KMS-11 (cell line): ENCODE measurements around the gene KLF13.
A peak's percentile ranks its signal among the peaks of the same experiment; 100 is the strongest.

Experiments
- H2AFZ ChIP-seq: fragments of 200-600 bp; sonication (generic); 2 replicates; pipeline ENCODE4 v1.6.1; 2016; ENCODE audit warnings: antibody characterized with exemption, mixed run types, low read depth
- H3K27ac ChIP-seq: fragments of 200-600 bp; sonication (generic); 2 replicates; pipeline ENCODE4 v1.6.1; 2016; ENCODE audit warnings: mild to moderate bottlenecking, mixed run types
- H3K27me3 ChIP-seq: fragments of 200-600 bp; sonication (generic); 2 replicates; pipeline ENCODE4 v1.6.1; 2017; ENCODE audit warnings: mild to moderate bottlenecking, low read depth, mixed run types, moderate library complexity; ENCODE audit not compliant: insufficient read depth
- H3K36me3 ChIP-seq: fragments of 200-600 bp; sonication (generic); 2 replicates; pipeline ENCODE4 v1.6.1; 2017; ENCODE audit warnings: mild to moderate bottlenecking, mixed run types; ENCODE audit not compliant: insufficient read depth
- H3K4me1 ChIP-seq: fragments of 200-600 bp; sonication (generic); 2 replicates; pipeline ENCODE4 v1.6.1; 2016; ENCODE audit warnings: mild to moderate bottlenecking, low read depth, mixed run types; ENCODE audit not compliant: poor library complexity, severe bottlenecking
- H3K4me2 ChIP-seq: fragments of 200-600 bp; sonication (generic); 2 replicates; pipeline ENCODE4 v1.7.0; 2016; ENCODE audit warnings: mild to moderate bottlenecking, mixed run types
- H3K4me3 ChIP-seq: fragments of 200-600 bp; sonication (generic); IDR thresholded peaks from 2 replicates; pipeline ENCODE4 v1.6.1; 2017; ENCODE audit warnings: low read depth, low read length, mixed read lengths; ENCODE audit not compliant: insufficient read depth
- H3K79me2 ChIP-seq: fragments of 200-600 bp; sonication (generic); 2 replicates; pipeline ENCODE4 v1.6.1; 2016; ENCODE audit warnings: low read depth, mixed run types; ENCODE audit not compliant: insufficient read depth
- H3K9ac ChIP-seq: fragments of 200-600 bp; sonication (generic); 2 replicates; pipeline ENCODE4 v1.6.1; 2016; ENCODE audit warnings: mild to moderate bottlenecking, mixed run types
- H4K20me1 ChIP-seq: fragments of 200-600 bp; sonication (generic); 2 replicates; pipeline ENCODE4 v1.6.1; 2016; ENCODE audit warnings: mild to moderate bottlenecking, mixed run types; ENCODE audit not compliant: insufficient read depth
- TF ChIP-seq, protein P1 (sequence below): fragments of 200-600 bp; sonication (generic); conservative IDR thresholded peaks from 2 replicates; pipeline ENCODE4 v1.6.1; 2017; ENCODE audit warnings: low read depth, mild to moderate bottlenecking, antibody characterized with exemption, low read length, moderate library complexity, mixed read lengths

Gene KLF13

DNA sequence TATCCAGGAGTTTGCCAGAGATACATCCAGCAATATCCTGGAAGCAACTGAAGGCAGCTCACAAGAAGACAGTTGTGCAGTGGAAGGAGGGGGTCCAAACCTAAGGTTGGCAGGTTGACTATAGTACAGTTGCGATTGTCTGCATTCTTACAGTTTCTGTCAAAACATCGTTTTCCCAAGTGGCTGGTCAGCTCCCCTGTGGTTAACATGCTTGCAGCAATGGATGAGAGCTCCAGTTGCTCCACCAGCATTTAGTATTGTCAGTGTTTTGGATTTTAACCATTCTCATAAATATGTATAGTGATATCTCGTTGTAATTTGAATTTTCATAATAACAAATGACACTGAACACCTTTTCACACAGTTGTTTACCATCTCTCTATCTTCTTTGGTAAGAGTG lies 31.5 kb downstream of the KLF13 start:
- Histone ChIP-seq H3K79me2 (peaks cover 98% of the 10 kb centered on the region), H2AFZ (no peak overlapping the region), H3K4me2 (peak overlapping the region; percentile 20; the same call in 1 of the 2 replicates), H3K9ac (no peak overlapping the region; the same call in 1 of the 2 replicates), H3K4me1 (peaks cover 97% of the 10 kb centered on the region), H3K4me3 (no peak overlapping the region), H3K36me3 (peaks cover 4% of the 10 kb centered on the region; the same call in 1 of the 2 replicates), H4K20me1 (no peaks in the 10 kb centered on the region; the same call in 1 of the 2 replicates), H3K27me3 (no peaks in the 10 kb centered on the region), H3K27ac (peak overlapping the region; percentile 41; the same call in 1 of the 2 replicates)
- TF ChIP-seq, protein P1, sequence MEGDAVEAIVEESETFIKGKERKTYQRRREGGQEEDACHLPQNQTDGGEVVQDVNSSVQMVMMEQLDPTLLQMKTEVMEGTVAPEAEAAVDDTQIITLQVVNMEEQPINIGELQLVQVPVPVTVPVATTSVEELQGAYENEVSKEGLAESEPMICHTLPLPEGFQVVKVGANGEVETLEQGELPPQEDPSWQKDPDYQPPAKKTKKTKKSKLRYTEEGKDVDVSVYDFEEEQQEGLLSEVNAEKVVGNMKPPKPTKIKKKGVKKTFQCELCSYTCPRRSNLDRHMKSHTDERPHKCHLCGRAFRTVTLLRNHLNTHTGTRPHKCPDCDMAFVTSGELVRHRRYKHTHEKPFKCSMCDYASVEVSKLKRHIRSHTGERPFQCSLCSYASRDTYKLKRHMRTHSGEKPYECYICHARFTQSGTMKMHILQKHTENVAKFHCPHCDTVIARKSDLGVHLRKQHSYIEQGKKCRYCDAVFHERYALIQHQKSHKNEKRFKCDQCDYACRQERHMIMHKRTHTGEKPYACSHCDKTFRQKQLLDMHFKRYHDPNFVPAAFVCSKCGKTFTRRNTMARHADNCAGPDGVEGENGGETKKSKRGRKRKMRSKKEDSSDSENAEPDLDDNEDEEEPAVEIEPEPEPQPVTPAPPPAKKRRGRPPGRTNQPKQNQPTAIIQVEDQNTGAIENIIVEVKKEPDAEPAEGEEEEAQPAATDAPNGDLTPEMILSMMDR, result no peak

DNA sequence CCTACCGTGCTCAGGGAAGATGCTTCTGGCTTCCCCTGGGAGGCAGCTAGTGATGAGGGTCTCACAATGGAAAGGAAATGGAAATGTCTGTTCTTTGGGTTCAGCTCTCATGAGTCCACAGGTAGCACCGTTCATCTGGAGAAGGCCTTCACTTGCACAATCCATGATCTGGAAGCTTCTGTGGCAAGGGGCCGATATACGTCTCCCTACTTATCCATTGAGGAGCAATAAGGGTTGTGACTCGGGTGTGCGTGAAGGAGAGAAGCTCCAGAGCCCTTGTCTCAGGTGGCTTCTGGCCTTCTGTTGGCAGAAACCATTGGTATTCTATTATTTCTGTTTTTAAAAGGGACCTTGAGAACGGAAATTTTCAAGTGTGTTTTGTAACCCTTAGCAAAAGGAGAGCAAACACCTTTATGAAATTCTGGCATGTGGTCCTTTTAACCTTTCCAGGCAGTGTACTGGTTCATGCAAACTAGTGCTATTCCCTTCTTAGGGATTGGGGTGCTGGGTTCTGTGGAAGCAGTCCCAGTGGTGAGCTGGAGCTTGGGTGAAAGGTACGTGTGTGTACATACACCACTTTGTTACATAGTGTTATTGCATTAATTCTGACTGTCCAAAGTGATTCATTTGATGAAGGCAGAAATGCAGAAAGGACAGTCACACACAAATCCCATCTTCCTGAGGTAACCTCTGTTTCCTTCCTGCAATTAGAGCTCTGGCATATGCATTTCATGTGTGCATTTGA lies 32.5 kb downstream of the KLF13 start:
- Histone ChIP-seq H3K79me2 (peaks cover 100% of the 10 kb centered on the region), H3K27me3 (no peaks in the 10 kb centered on the region), H3K4me1 (peaks cover 99% of the 10 kb centered on the region), H3K27ac (peak overlapping the region; percentile 87; the same call in 1 of the 2 replicates), H2AFZ (no peak overlapping the region), H4K20me1 (no peaks in the 10 kb centered on the region; the same call in 1 of the 2 replicates), H3K36me3 (peaks cover 4% of the 10 kb centered on the region; the same call in 1 of the 2 replicates), H3K4me2 (peak overlapping the region; percentile 85; the same call in 1 of the 2 replicates), H3K9ac (peak overlapping the region; percentile 67; the same call in 1 of the 2 replicates), H3K4me3 (no peak overlapping the region)
- TF ChIP-seq, protein P1, result no peak

DNA sequence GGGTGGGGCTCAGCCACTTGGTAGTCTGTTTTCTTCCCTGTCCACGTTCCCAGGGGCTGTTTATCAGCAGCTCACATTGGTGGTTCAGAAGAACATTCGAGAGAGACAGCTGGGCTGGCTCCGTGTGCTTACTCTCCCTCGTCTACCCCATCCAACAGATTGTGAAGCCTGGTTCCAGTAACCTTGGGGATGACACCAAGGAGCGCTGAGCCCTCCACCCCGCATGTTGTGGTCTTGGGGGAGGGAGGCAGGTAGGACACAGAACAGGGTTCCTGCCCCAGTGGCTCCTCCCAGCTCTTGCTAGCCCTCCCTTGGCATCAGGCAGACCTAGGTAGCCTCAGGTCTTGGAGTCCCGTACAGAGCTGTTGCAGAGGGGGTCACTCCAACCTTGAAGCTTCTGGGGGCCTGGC lies 33.1 kb downstream of the KLF13 start:
- Histone ChIP-seq H4K20me1 (no peaks in the 10 kb centered on the region; the same call in 1 of the 2 replicates), H3K4me1 (peaks cover 99% of the 10 kb centered on the region), H3K27me3 (no peaks in the 10 kb centered on the region), H3K4me3 (no peak overlapping the region), H2AFZ (no peak overlapping the region), H3K79me2 (peaks cover 100% of the 10 kb centered on the region), H3K9ac (peak overlapping the region; percentile 67; the same call in 1 of the 2 replicates), H3K27ac (peak overlapping the region; percentile 87), H3K36me3 (peaks cover 2% of the 10 kb centered on the region; the same call in 1 of the 2 replicates), H3K4me2 (peak overlapping the region; percentile 85)
- TF ChIP-seq, protein P1, result no peak

DNA sequence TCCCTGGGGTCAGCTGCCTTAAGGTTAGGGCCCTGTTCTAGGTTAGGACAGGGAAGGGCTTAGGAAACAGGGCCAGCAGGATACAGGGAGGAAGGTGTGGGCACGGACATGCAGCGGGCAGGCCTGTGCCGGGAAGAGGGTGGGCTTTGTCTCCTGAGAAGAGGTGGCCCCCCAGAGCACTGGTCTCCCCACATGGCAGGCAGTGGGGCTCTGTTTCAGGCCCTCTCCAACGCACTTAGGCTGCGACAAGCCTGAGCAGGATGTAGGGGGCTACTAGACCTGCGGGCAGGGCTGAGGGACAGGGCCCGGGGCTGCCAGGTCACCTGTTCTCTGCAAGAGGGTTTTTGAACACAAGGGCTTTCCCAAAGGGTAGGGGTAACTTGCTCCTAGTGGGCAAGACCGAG lies 33.5 kb downstream of the KLF13 start:
- H3K4me1 ChIP-seq, result peaks cover 99% of the 10 kb centered on the region
- peak overlapping the region; percentile 67; the same call in 1 of the 2 replicates for H3K9ac ChIP-seq
- TF ChIP-seq, protein P1, result no peak
- no peak overlapping the region for H2AFZ ChIP-seq
- H3K4me3 ChIP-seq, result no peak overlapping the region
- peak overlapping the region; percentile 85 for H3K4me2 ChIP-seq
- no peaks in the 10 kb centered on the region; the same call in 1 of the 2 replicates for H4K20me1 ChIP-seq
- H3K27ac ChIP-seq, result peak overlapping the region; percentile 87
- no peaks in the 10 kb centered on the region for H3K27me3 ChIP-seq
- H3K36me3 ChIP-seq, result no peaks in the 10 kb centered on the region
- peaks cover 100% of the 10 kb centered on the region for H3K79me2 ChIP-seq
